ENCODE results near the gene RGS16. TPM values are rescaled to one million over a fixed set of nuclear protein-coding genes. Genes with fewer than 3 reads are reported as not detected.

RGS16 gene
- polyA plus RNA-seq, 1 of the 3 experiments (the other 2 are of a cell fraction) = 0.79 TPM

- Histone ChIP-seq H2AFZ (ENCODE audit: low read depth) (no peak overlapping the region), H3K27me3 (ENCODE audit: insufficient read depth) (no peaks in the 10 kb centered on the region), H3K36me3 (replicated peaks in 1 of 2; ENCODE audit: control insufficient read depth in 1 of 2, insufficient read depth in 2 of 2, low read length in 1 of 2) (no peaks in the 10 kb centered on the region), H3K4me1 (ENCODE audit: control insufficient read depth in 1 of 2, insufficient read depth in 2 of 2, low read depth in 1 of 2, low read length in 1 of 2) (peaks cover 7 to 22% of the 10 kb centered on the region in 2 experiments; a peak in 3 of 4 replicates), H3K9ac (no peak overlapping the region), H3K4me3 (ENCODE audit: low read depth in 2 of 2, low read length in 1 of 2) (no peak overlapping the region), H3K9me2 (no peaks in the 10 kb centered on the region), H3K4me2 (no peak overlapping the region), H4K20me1 (ENCODE audit: insufficient read depth) (no peaks in the 10 kb centered on the region), H3K9me3 (no peaks in the 10 kb centered on the region), H3F3A (replicated peaks; ENCODE audit: insufficient read depth) (no peaks in the 10 kb centered on the region), H3K27ac (ENCODE audit: low read depth in 2 of 2, low read length in 1 of 2) (no peak overlapping the region), H3K79me2 (ENCODE audit: insufficient read depth) (no peaks in the 10 kb centered on the region)
- ChIA-PET POLR2A (no interaction called here), CTCF (interaction anchor here (1.1 to 2.4 kb wide), 8 partner anchors 16 to 158 kb away, joined by 3 to 9 read pairs (median 4); no protein-coding TSS in a partner anchor)
- DNase-seq = no peak
- 100% methylated on average over 1 of the region's 1 CpG for WGBS (ENCODE audit: low lambda C conversion rate)
- no peak for TF ChIP-seq JUND (IDR thresholded peaks at IDR 0.05)
- no peak for TF ChIP-seq MAX (IDR thresholded peaks at IDR 0.05; ENCODE audit: low read depth)
- no peak for TF ChIP-seq SMC3 (IDR thresholded peaks at IDR 0.05; ENCODE audit: low read depth, low read length)
- no peak for TF ChIP-seq IRF3 (IDR thresholded peaks at IDR 0.05; ENCODE audit: low read depth, low read length)
- TF ChIP-seq FOXJ3 (CRISPR knock-in tag; IDR thresholded peaks at IDR 0.05) = no peak
- TF ChIP-seq RCOR1 (IDR thresholded peaks at IDR 0.05; ENCODE audit: low read length) = no peak
- TF ChIP-seq USF1 (IDR thresholded peaks at IDR 0.05; ENCODE audit: borderline replicate concordance, low read depth) = no peak
- no peak for TF ChIP-seq ZBTB33 (IDR thresholded peaks at IDR 0.05; ENCODE audit: borderline replicate concordance, low read depth)
- no peak for TF ChIP-seq PBX3 (IDR thresholded peaks at IDR 0.05)
- no peak for TF ChIP-seq FOSL2 (IDR thresholded peaks at IDR 0.05; ENCODE audit: borderline replicate concordance, low read depth)
- TF ChIP-seq POLR2AphosphoS5 (IDR thresholded peaks at IDR 0.05; ENCODE audit: low read depth, low read length) = no peak
Measured at GRCh38 chr1:182628657-182629056, 24.5 kb upstream of the RGS16 start.

- no peak for DNase-seq
- Histone ChIP-seq H3K4me1 (ENCODE audit: control insufficient read depth in 1 of 2, insufficient read depth in 2 of 2, low read depth in 1 of 2, low read length in 1 of 2) (peaks cover 7 to 18% of the 10 kb centered on the region in 2 experiments; a peak in 3 of 4 replicates), H3K9ac (no peak overlapping the region), H2AFZ (ENCODE audit: low read depth) (no peak overlapping the region), H4K20me1 (ENCODE audit: insufficient read depth) (no peaks in the 10 kb centered on the region), H3K9me3 (no peaks in the 10 kb centered on the region), H3K4me2 (no peak overlapping the region), H3K4me3 (ENCODE audit: low read depth in 2 of 2, low read length in 1 of 2) (no peak overlapping the region), H3K27ac (ENCODE audit: low read depth in 2 of 2, low read length in 1 of 2) (no peak overlapping the region), H3K79me2 (ENCODE audit: insufficient read depth) (no peaks in the 10 kb centered on the region), H3F3A (replicated peaks; ENCODE audit: insufficient read depth) (no peaks in the 10 kb centered on the region), H3K36me3 (replicated peaks in 1 of 2; ENCODE audit: control insufficient read depth in 1 of 2, insufficient read depth in 2 of 2, low read length in 1 of 2) (no peaks in the 10 kb centered on the region), H3K27me3 (ENCODE audit: insufficient read depth) (no peaks in the 10 kb centered on the region), H3K9me2 (no peaks in the 10 kb centered on the region)
- WGBS (ENCODE audit: low lambda C conversion rate) = 84% methylated on average over 2 of the region's 2 CpGs
- ChIA-PET CTCF (interaction anchor here (0.6 to 2.0 kb wide), 7 partner anchors 9 to 1525 kb away, joined by 3 to 9 read pairs (median 4); no protein-coding TSS in a partner anchor), POLR2A (no interaction called here)
- TF ChIP-seq TAF1 (IDR thresholded peaks at IDR 0.05; ENCODE audit: borderline replicate concordance, low read depth, low read length) (no peak), EP300 (IDR thresholded peaks at IDR 0.05; ENCODE audit: borderline replicate concordance in 1 of 2, low read depth in 1 of 2, low read length in 1 of 2) (no peak), PBX3 (IDR thresholded peaks at IDR 0.05) (no peak), REST (IDR thresholded peaks at IDR 0.05; ENCODE audit: low read depth, low read length) (no peak), CHD2 (IDR thresholded peaks at IDR 0.05; ENCODE audit: low read length, partially characterized antibody) (no peak), NFIC (IDR thresholded peaks at IDR 0.05; ENCODE audit: borderline replicate concordance) (no peak)
Measured at GRCh38 chr1:182627622-182628021, 23.4 kb upstream of the RGS16 start.
